ENCODE measurements around the gene TBC1D9B.

Gene TBC1D9B

GRCh38 chr5:179906795-179907555, 722 bp downstream of the TBC1D9B start:
- DNase-seq, result peak in 1 of 2 experiments; percentile 7

GRCh38 chr5:179906294-179906794, 1.4 kb downstream of the TBC1D9B start:
- DNase-seq, result no peak

- DNase-seq, result no peak
Observed at GRCh38 chr5:179905161-179905560, 2.5 kb downstream of the TBC1D9B start.

- DNase-seq, result no peak
Observed at GRCh38 chr5:179904463-179905160, 3.1 kb downstream of the TBC1D9B start.

GRCh38 chr5:179902763-179903158, 4.9 kb downstream of the TBC1D9B start:
- no peak for DNase-seq

GRCh38 chr5:179901915-179902762, 5.6 kb downstream of the TBC1D9B start:
- DNase-seq, result no peak

- no peak for DNase-seq
Observed at GRCh38 chr5:179901462-179901861, 6.2 kb downstream of the TBC1D9B start.

GRCh38 chr5:179900711-179901110, 7.0 kb downstream of the TBC1D9B start:
- no peak for DNase-seq

GRCh38 chr5:179900206-179900605, 7.5 kb downstream of the TBC1D9B start:
- DNase-seq, result no peak

GRCh38 chr5:179895861-179896260, 11.8 kb downstream of the TBC1D9B start:
- DNase-seq, result no peak

GRCh38 chr5:179893958-179894895, 13.5 kb downstream of the TBC1D9B start:
- DNase-seq, result no peak

GRCh38 chr5:179893076-179893957, 14.4 kb downstream of the TBC1D9B start:
- no peak for DNase-seq

- DNase-seq, result no peak
Observed at GRCh38 chr5:179892255-179892654, 15.4 kb downstream of the TBC1D9B start.

- no peak for DNase-seq
Observed at GRCh38 chr5:179890751-179891682, 16.7 kb downstream of the TBC1D9B start.

- DNase-seq, result no peak
Observed at GRCh38 chr5:179889885-179890284, 17.8 kb downstream of the TBC1D9B start.

- DNase-seq, result no peak
Observed at GRCh38 chr5:179887802-179888201, 19.9 kb downstream of the TBC1D9B start.

- DNase-seq, result no peak
Observed at GRCh38 chr5:179887095-179887494, 20.6 kb downstream of the TBC1D9B start.

GRCh38 chr5:179886190-179886911, 21.3 kb downstream of the TBC1D9B start:
- DNase-seq, result no peak

- DNase-seq, result no peak
Observed at GRCh38 chr5:179885491-179886090, 22.1 kb downstream of the TBC1D9B start.
